Astrocyte of the hippocampus (primary cell): ENCODE data around the gene NAV1.
A peak's percentile ranks its signal among the peaks of the same experiment; 100 is the strongest.
"Not testable (repeated sequence)": the region's sequence is repeated elsewhere in the genome, so short reads cannot be mapped to it uniquely, and the experiment has no call there.

ENCODE experiments used
- DNase-seq: peaks from one replicate; pipeline ENCODE4 v3.0.0; 2011; ENCODE audit warnings: low read depth, low spot score

NAV1 gene, protein sequence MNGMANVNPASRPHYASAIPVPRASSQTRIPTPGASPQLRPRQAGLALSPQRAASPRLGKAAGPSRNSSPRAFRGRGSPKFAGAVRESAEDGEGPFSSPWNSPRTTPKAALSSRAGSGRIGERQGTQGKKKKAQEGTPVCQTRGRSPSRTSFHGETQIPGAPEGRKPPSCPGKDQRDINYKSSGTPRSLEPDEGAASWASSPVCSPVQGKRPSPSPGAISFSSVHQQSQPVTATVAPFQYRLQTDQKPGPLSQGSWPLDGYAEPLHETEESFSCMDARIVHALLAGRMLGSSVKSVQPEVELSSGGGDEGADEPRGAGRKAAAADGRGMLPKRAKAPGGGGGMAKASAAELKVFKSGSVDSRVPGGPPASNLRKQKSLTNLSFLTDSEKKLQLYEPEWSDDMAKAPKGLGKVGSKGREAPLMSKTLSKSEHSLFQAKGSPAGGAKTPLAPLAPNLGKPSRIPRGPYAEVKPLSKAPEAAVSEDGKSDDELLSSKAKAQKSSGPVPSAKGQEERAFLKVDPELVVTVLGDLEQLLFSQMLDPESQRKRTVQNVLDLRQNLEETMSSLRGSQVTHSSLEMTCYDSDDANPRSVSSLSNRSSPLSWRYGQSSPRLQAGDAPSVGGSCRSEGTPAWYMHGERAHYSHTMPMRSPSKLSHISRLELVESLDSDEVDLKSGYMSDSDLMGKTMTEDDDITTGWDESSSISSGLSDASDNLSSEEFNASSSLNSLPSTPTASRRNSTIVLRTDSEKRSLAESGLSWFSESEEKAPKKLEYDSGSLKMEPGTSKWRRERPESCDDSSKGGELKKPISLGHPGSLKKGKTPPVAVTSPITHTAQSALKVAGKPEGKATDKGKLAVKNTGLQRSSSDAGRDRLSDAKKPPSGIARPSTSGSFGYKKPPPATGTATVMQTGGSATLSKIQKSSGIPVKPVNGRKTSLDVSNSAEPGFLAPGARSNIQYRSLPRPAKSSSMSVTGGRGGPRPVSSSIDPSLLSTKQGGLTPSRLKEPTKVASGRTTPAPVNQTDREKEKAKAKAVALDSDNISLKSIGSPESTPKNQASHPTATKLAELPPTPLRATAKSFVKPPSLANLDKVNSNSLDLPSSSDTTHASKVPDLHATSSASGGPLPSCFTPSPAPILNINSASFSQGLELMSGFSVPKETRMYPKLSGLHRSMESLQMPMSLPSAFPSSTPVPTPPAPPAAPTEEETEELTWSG (N-terminal part only)

DNA sequence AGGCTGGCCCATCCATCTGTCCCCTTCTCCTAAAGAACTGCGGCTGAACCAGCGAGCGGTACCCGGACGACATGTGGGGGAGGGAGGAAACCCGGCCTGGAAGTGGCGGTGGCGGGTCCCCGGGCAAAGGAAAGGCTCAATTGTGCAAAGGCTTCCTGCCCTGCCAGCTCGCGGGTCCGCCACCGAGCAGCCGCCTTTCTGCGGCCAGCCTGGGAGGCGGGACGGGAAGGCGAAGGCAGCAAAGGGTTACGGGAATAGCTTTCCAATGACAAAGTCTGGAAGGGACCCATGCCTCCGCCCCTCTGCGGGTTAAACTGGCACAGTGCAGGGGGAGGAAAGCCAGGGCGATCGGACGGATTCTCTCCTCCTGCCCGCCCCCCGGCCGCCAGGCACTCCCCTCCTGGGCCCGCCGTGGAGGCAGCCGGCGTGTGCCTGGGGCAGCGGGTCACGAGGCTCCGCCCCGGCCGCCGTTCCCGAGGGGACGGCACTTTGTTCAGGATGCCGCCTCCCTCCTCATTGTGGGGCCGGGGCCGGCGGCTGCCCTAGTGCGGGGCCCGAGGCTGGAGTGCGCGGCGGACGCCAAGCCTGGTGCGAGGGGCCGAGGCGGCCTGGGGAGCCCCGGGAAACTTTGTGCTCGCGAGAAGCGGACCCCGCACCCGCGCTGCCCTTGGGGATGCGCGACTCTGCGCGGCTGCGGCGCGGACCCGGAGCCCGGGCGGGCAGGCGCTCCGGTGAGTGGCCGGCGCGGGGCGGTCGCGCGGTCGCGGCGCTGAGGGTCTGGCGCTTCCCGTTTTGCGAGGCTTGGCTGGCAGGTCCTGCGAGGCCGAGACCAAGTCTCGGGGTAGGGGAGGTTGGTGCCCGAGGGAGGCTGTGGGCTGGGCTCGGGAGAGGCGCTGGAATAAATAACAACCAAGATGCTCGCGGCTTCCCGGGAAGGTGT, at the start of gene NAV1:
Gene NAV1, plus strand, starts transcription at position 516 of the 940 bp plus-strand sequence. CDS start 83,758 bp downstream, outside the sequence.
- peak; percentile 96 for DNase-seq

DNA sequence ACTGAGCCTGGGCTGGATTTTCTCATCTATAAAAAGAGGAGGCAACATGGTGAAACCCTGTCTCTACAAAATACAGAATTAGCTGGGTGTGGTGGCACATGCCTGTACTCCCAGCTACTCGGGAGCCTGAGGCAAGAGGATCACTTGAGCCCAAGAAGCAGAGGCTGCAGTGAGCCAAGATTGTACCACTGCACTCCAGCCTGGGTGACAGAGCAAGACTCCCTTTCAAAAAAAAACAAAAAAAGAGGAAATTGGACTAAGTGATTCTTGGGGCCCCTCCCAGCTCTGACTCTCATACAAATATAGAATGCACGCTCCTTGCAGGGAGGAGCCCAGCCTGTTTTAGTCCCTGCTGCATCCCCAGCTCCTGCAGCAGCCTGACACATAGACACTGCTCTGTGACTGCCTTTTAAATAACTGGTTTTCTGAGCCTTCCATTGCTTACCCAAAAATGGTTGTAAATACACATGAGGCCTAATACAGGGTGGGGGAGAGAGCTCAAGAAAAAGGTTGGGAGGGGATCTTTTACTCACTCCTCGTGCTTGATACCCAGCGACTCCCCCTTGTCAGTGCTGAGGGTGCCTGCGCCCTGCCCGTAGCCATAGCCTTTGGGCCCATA, 49.2 kb upstream of the NAV1 start:
- DNase-seq = no peak

DNA sequence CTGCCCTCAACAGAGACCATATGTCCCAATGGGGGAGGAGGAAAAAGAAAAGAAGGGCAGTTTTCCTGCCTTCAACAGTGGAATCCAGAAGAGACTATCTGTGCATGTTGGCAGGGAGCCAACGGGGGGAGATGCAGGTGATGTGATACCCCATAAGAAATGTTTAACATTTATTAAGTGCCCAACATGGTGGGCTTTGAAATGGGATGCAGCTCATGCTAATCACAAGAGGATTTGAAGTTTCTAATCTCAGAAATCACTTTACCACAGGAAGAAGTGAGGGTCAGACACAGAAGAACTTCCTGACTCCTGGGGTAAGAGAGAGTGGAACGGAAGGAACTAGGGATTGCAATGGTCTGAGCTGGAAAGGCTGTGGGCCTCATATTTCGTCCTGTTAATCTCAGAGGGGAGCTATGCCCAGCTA, 48.2 kb upstream of the NAV1 start:
- DNase-seq = no peak

DNA sequence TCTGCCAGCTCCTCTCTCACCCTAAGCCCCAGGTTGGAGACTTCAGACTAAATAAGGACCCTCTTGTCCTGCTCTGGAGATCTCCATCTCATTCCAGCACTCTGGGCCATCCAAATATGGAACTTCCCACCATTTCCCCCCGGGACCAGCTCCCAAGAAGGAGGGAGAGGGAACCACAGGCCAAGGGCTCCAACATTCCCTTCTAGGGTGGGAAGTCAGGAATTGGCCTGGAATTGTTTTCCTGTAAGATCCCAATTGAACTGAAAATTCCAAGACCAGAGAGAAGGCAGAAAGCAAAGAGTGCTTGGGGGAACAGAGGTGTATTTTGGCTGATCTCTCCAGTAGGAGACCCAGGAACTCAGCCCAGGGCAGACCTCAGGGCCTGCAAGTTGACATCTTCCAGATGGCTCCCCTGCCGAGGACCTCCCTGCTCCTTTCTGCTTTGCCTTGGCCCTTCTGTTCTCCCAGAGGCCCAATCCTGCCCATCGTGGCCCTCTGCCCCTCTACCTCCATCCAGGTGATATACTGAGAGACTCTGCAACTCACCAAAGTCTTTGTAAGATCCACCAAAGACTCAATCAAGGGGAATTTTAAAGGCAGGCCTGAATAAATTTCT, 46.9 kb upstream of the NAV1 start:
- no peak for DNase-seq

DNA sequence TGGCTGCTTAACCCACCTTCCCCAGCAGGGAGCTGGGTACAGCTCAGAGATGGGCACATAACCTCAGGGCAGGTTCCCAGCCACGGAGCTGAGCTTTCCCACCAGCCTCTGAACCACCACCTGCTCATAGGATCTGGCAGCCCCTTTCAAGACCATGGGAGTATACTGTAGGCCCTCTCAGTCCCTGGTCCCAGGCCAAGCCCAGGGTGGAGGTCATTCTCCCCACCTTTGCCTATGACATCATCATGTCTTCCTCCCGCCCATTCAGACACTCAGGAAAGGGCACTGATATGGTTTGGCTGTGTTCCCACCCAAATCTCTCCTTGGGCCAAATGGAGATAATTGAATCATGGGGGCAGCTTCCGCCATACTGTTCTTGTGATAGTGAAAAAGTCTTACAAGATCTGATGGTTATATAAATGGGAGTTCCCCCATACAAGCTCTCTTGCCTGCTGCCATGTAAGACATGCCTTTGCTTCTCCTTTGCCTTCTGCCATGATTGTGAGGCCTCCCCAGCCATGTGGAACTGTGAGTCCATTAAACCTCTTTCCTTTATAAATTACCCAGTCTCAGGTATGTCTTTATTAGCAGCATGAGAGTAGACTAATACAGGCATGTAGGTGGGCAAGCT, 45.8 kb upstream of the NAV1 start:
- not testable (repeated sequence) for DNase-seq

DNA sequence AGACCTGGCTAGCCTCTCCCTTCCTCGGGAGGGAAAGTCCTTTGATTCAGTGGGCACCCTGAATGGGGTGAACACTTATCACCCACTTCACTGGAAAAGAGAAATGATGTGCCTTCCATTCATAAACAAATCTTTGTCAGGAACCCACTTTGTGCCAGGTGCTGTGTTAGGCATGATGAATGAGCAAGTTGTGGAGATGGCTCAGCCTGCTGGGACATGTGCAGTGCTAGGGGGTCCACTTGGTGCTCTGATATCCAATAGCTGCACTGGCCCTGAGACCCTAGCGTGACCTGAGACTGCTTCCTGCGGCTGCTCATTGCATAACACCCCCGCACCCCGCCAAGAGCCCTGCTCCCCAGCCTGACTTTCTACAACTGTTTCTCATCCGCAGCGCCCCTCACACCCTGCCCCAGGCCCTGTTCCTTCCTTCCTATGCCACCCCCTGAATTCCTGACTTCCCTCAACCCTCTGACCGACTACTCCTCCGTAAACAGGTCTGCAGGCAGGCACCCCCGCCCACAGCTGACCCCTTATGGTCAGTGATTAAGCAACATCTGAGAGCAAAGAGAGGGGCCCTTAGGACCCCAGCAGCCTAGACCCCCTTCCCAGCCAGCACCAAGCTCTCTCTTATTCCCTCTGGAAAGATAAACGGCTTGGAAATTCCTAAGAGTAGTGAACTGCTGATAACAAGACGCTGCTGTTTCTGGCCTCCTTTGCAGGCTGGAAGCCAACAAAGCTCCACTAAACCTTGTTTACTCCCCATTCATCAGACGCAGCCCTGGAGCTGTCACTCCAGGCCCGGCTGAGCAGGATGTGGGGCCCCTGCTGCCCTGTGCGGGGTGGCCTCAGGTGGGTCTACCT, 44.9 kb upstream of the NAV1 start:
- DNase-seq = peak; percentile 78

DNA sequence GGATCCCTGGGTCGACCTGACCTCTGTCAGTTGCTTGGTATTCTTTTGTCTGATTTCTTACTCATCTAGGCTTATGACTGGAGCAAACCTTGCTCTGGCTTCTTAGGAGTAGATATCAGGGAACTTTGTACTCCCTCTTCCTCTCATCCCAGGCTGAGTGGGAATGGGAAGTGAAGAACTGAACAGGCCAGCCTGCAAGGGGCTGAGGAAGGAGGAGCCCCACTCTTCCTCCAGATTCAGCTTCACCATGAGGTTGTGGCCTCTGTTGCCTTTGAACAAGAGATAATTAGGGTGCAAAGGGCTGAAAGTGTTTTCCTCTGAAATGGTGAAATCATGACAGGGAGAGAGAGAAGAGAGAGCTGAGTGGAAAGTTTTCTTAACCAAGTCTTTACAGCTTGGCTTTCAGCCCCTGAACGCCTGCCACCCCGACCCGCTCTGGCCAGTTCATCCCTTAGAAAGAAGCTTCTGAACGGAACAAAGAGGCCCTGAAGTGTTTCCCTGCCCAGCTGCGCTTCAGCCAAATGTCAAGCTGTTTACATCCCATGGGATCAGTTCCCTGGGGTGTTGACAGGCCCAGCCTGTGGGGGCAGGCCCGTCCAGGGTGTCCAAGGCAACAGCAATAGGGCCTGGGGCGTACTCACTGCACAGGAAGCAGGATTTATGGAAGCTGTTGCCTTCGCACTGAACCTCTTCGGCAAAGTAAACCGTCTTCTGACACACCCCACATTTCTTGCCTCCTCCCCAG, 43.2 kb upstream of the NAV1 start:
- DNase-seq = peak; percentile 61

DNA sequence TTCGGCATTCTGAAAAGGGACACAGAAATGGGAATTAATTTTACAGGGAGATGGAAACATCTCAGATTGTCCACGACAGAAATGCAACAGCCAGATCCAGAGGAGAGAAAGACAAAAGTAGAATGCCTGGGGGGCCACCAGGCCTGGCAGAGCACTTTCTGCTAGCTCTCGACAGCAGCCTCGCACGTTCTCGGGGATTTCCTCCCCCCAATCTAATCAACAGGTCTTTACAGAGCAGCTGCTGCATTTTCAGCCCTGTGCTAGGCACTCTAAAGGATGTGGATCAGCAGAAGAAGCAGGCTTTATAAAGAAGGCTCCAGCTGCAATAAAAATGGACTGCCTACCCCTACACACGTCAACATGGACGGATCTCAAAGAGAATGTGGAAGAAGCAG, 42.6 kb upstream of the NAV1 start:
- no peak for DNase-seq

DNA sequence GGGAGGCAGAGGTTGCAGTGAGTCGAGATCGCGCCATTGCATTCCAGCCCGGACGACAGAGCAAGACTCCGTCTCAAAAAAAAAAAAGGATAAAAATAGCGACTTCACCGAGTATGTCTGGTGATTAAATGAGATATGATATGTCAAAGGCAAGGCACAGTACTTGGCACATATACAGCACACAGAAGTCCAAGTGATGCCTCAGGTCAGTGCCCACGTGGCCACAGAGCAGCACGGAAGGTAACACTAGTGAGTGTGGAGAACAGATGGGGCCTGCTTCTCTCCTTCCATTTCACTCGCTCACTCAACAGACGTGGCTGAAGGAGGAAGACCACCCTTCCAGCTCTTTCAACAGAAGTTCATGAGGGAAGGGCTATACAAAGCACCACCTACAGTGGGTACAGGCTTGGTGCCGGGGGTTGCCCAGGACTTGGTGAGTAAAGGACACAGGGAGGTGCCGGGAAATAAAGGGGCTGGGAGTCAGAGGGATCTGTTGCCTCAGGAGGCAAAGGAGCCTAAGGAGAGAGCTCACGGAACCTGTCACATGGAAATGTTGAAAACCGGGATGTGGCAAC, 40.9 kb upstream of the NAV1 start:
- DNase-seq = no peak

DNA sequence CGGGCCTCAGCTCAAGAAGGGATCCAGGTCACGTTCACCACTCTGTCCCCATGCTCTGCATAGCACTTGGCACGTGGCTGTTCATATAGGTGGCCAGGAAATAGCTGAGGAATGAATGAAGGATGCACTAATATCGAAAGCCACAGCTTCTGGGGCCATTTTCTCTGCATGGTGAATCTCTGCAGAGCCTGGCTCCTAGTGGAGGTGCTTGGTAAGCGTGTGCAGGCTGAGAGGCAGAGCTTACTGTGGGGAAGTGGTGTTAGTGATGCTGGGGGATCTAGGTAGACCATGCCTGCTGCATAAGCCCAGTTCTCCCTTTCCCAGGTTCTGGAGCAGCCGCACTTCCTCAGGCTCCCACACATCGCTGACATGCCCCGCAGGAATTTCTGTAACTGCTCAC, 40.3 kb upstream of the NAV1 start:
- no peak for DNase-seq

DNA sequence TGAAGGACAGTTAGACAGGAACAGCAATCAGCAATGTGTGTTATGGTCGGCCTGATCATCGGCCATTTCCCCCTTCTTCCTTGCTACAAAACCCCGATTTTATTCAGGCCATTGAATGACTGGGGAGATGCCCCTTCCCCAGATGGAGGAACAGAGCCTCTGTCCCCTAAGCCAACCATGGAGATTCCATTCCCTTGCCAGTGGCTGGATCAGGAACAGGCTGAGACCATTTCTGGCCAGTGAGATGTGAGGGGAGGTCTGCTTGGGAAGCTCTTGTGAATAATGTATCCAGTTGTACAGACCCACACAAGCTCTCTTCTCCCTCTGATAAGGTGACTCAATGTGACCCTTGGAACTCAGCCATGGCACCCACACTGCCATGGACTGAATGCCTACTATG, 39.7 kb upstream of the NAV1 start:
- DNase-seq = no peak

DNA sequence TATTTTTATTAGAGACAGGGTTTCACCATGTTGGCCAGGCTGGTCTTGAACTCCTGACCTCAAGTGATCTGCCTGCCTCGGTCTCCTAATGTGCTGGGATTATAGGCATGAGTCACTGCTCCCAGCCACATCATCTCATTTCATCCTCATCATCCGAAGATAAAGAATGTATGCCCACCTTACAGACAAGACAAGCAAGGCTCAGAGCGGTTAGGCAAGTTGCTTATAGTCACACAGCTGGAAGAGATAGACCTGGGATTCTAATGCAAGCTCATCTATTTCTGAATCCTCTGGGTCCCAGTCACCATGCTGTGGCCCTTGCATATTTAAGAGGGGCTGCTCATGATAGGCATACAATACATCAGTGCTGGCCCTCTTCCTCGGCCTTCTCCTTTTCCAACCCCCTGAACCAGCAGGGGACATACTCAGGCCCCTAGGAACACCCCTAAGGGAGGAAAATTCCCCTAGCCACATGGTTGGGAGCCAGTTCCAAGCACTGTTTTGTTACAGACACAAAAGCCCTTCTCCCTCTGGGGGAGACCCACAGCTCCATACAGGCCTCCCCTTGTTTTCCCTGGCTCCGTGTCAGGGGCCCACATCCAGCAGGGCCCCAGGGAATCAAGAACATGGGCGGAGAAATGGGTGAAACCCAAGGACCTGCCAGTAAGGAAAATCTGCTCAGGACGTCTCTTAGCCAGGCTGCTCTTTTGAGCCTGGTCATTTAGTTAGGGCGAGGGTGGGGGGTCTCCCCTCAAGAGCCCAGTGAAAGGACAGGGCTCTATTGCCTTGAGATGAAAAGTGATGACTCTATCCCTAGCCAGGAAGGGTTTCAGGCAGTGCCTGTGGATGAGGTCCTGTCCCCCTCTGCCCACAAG, 38.9 kb upstream of the NAV1 start:
- DNase-seq = peak; percentile 71

DNA sequence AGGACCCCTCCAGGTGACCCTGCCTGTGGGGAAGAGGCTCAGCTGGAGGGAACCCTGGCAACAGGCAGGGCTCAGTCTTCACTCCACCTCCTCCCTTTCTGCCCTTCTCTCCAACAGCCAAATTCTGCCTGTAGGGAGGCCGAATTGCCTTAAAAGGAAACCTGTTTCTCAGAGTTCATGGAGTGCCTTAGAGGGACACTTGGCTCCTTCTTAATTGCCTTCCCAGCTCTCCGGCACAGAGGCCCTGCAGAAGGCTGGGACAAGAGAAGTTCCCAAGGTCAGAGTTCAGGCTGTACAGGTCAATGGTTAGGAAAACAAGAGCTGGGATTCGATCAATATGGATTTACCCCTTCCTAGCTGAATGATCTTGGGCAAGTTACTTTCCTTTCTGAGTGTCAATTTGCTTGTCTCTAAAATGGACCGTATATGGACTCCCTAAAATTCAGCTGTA, 38.2 kb upstream of the NAV1 start:
- DNase-seq = peak; percentile 69

DNA sequence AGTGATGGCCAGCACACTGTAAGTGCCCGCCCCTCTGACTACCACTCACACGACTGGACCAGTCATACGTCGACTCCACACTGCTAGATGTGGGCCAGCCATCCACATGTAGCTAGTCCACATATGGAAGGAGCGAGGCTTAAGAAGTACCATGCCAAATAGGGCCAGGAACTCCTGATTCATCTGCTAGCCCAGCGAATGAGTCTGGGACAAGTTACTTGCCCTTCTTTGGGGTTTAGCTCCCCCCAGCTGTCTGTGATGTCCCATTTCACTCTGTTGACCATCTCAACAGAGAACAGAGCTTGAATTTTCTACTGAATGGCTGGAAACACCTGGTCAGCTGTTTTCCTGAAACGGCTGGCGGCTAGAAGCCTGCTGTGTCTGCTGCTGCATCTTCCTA, 37.8 kb upstream of the NAV1 start:
- DNase-seq = peak; percentile 53

DNA sequence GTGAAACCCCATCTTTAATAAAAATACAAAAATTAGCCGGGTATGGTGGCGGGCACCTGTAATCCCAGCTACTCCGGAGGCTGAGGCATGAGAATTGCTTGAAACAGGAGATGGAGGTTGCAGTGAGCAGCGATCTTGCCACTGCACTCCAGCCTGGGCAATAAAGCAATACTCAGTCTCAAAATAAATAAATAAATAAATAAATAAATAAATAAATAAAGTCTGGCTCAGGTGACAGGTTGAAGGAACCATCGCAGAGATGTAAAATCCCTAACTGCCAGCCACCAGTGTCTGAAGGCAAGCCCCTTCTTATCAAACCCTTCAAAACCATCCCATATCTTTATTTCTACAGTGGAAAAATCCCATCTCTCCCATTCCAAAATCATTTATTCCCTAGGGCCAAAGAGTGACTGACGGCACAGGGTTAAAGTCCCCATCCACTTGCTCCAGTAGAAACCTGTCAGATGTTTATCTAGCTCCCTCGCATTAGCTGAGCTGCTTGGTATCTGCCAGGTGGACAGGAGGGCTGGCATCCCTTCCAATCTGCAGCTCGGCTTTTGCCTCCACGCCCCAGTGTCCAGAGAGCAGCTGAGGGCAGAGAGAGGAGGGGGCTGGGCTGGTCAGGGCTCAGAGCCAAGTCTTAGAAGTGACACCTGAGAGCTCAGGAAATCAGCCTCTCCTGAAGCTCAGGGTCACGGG, 37.0 kb upstream of the NAV1 start:
- DNase-seq = no peak

DNA sequence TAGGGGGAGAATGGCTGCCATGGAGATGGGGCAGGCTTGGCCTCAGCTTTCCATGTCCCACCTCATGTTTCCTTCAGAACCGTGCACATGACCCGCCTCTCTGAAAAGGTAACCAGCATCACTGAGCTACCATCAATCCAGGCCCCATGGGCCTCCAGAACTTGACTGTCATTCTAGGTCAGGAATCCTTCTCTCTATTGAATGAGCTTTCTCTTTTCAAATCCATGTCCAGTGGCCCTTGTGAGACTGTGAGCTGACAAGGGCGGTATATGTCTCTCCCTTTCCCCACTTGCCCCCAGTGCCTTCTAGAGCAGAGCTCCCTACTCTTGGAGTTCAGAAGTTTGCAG, 36.4 kb upstream of the NAV1 start:
- DNase-seq = no peak
